Upper lobe of left lung (tissue), 6 donors: ENCODE data around the gene UBE2K. TPM values are rescaled to one million over a fixed set of nuclear protein-coding genes. Genes with fewer than 3 reads are reported as not detected.
"Not testable (repeated sequence)": the region's sequence is repeated elsewhere in the genome, so short reads cannot be mapped to it uniquely, and the experiment has no call there.

ENCODE experiments used
- ATAC-seq, 2 donors: fragments of 200-7000 bp; cut with Tn5 transposase; one replicate each; pipeline ENCODE4 v1.9.1; 2022; ENCODE audit warnings: mild to moderate bottlenecking in 2 of 2, moderate library complexity in 2 of 2; ENCODE audit not compliant: low FRiP score in 2 of 2
- DNase-seq, 2 donors: peaks; one replicate each; pipeline ENCODE4 v3.0.0-alpha.2; 2019 to 2020
- H3K27ac ChIP-seq, 4 donors: fragments of 200-600 bp; sonication (generic); one replicate each; pipeline ENCODE4 v1.5.1; 2016 to 2019
- H3K27me3 ChIP-seq, 4 donors: fragments of 200-600 bp; sonication (generic); one replicate each; pipeline ENCODE4 v1.5.1; 2017 to 2019
- H3K36me3 ChIP-seq, 4 donors: fragments of 200-600 bp; sonication (generic); one replicate each; pipeline ENCODE4 v1.5.1; 2016 to 2019
- H3K4me1 ChIP-seq, 4 donors: fragments of 200-600 bp; sonication (generic); one replicate each; pipeline ENCODE4 v1.5.1; 2018 to 2019
- H3K4me3 ChIP-seq, 4 donors: fragments of 200-600 bp; sonication (generic); one replicate each; pipeline ENCODE4 v1.5.1; 2017 to 2019; ENCODE audit warnings: mild to moderate bottlenecking in 2 of 4, moderate library complexity in 1 of 4
- H3K9me3 ChIP-seq, 4 donors: fragments of 200-600 bp; sonication (generic); one replicate each; pipeline ENCODE4 v1.5.1; 2018 to 2019
- CTCF ChIP-seq, 6 experiments: fragments of 450-650 bp in 4 of 6; fragments of 200-600 bp in 2 of 6; sonication (generic) in 2 of 6; IDR thresholded peaks; one replicate each; pipeline ENCODE4 v1.5.1; 2016 to 2019; ENCODE audit warnings: antibody characterized with exemption in 6 of 6
- EP300 ChIP-seq, 4 donors: sonication (generic); formaldehyde crosslinking; IDR thresholded peaks; one replicate each; pipeline ENCODE4 v1.5.1; 2017; ENCODE audit warnings: antibody characterized with exemption in 4 of 4, control low read depth in 2 of 4
- POLR2A ChIP-seq, 4 donors: fragments of 450-650 bp; IDR thresholded peaks; one replicate each; pipeline ENCODE4 v1.5.1; 2016 to 2017; ENCODE audit warnings: antibody characterized with exemption in 4 of 4, mild to moderate bottlenecking in 2 of 4
- POLR2AphosphoS5 ChIP-seq, 2 donors: sonication (generic); formaldehyde crosslinking; IDR thresholded peaks; one replicate each; pipeline ENCODE4 v1.5.1; 2017; ENCODE audit warnings: antibody characterized with exemption in 2 of 2
- WGBS, 2 donors: methylation state at CpG; one replicate each; pipeline ENCODE4 v1.1.5; 2017 to 2018; 5-methylcytosine and 5-hydroxymethylcytosine counted together
- total RNA-seq, 6 donors: library from RNA; depleted of rRNA in 4 of 6; stranded (reverse); fragments of >200 nt in 4 of 6; gene quantifications; one replicate each; pipeline versions ENCODE4 v1.1.0 to v1.2.1, GENCODE V29; 2016 to 2021
- donor health status: DM: no; HTN: no; CAD: no; lungs with moderate emphysema.
- donor health status: DM: no; HTN: yes; CAD: no; lungs with severe emphysema.

UBE2K gene
- total RNA-seq, 6 donors from 2014 or later, result 22.3 to 57.4 (median 34.4) TPM

- Histone ChIP-seq H3K4me3 (no peak overlapping the region), H3K4me1 (peaks cover 18 to 29% (median 24%) of the 10 kb centered on the region in 4 donors), H3K27me3 (no peaks in the 10 kb centered on the region), H3K9me3 (no peaks in the 10 kb centered on the region), H3K36me3 (peaks cover 0 to 10% (median 0%) of the 10 kb centered on the region in 4 donors), H3K27ac (no peak overlapping the region)
- no peak for TF ChIP-seq POLR2A (IDR thresholded peaks at IDR 0.05)
- no peak for TF ChIP-seq POLR2AphosphoS5 (IDR thresholded peaks at IDR 0.05)
- no peak for TF ChIP-seq CTCF (IDR thresholded peaks at IDR 0.05)
- no peak for TF ChIP-seq EP300 (IDR thresholded peaks at IDR 0.05)
- 88% methylated on average over 3 of the region's 3 CpGs for WGBS, 2 donors
- ATAC-seq (no peak), DNase-seq (no peak)
These were observed 17.9 kb downstream of the UBE2K start for GRCh38 chr4:39715788-39716187.

- no peak for TF ChIP-seq POLR2AphosphoS5 (IDR thresholded peaks at IDR 0.05)
- Histone ChIP-seq H3K4me1 (peaks cover 18 to 29% (median 24%) of the 10 kb centered on the region in 4 donors), H3K4me3 (no peak overlapping the region), H3K9me3 (no peaks in the 10 kb centered on the region), H3K36me3 (peaks cover 0 to 10% (median 0%) of the 10 kb centered on the region in 4 donors), H3K27ac (no peak overlapping the region), H3K27me3 (no peaks in the 10 kb centered on the region)
- WGBS, 2 donors, result 92 to 96% methylated on average over 11 of the region's 11 CpGs
- DNase-seq, result no peak
- no peak for ATAC-seq
These were observed 18.4 kb downstream of the UBE2K start for GRCh38 chr4:39716356-39716755.

- not testable (repeated sequence) for DNase-seq
These were observed 19.8 kb downstream of the UBE2K start for GRCh38 chr4:39717743-39718142.

GRCh38 chr4:39718366-39719323 lies 20.7 kb downstream of the UBE2K start:
- no peak for ATAC-seq

More at GRCh38 chr4:39717743-39718142, 19.8 kb downstream of the UBE2K start:
- ATAC-seq, H3K4me3 ChIP-seq, H3K27ac ChIP-seq, H3K27me3 ChIP-seq, H3K9me3 ChIP-seq, H3K36me3 ChIP-seq: not testable (repeated sequence)
- 68 to 96% methylated on average over 11 to 19 of the region's 19 CpGs for WGBS, 2 donors
- peaks cover 18 to 27% (median 22%) of the 10 kb centered on the region in 4 donors for H3K4me1 ChIP-seq

GRCh38 chr4:39719804-39720580 lies 22.1 kb downstream of the UBE2K start:
- Histone ChIP-seq H3K4me1 (peaks cover 11 to 27% (median 13%) of the 10 kb centered on the region in 4 donors), H3K9me3 (no peaks in the 10 kb centered on the region), H3K36me3 (peaks cover 0 to 10% (median 0%) of the 10 kb centered on the region in 4 donors), H3K27me3 (no peaks in the 10 kb centered on the region), H3K4me3 (no peak overlapping the region), H3K27ac (no peak overlapping the region)
- ATAC-seq, result no peak
- no peak for TF ChIP-seq CTCF (IDR thresholded peaks at IDR 0.05)
- TF ChIP-seq POLR2A (IDR thresholded peaks at IDR 0.05), result no peak
- TF ChIP-seq POLR2AphosphoS5 (IDR thresholded peaks at IDR 0.05), result no peak
- no peak for TF ChIP-seq EP300 (IDR thresholded peaks at IDR 0.05)
- DNase-seq, result no peak

More at GRCh38 chr4:39718366-39719323, 20.7 kb downstream of the UBE2K start:
- Histone ChIP-seq H3K4me3 (no peak overlapping the region), H3K36me3 (peaks cover 0 to 10% (median 0%) of the 10 kb centered on the region in 4 donors), H3K27me3 (no peaks in the 10 kb centered on the region), H3K9me3 (no peaks in the 10 kb centered on the region), H3K27ac (no peak overlapping the region), H3K4me1 (peaks cover 16 to 23% (median 19%) of the 10 kb centered on the region in 4 donors)
- TF ChIP-seq EP300 (IDR thresholded peaks at IDR 0.05), result no peak
- TF ChIP-seq POLR2AphosphoS5 (IDR thresholded peaks at IDR 0.05), result no peak
- no peak for TF ChIP-seq POLR2A (IDR thresholded peaks at IDR 0.05)
- no peak for TF ChIP-seq CTCF (IDR thresholded peaks at IDR 0.05)
- WGBS, 2 donors, result 81 to 90% methylated on average over 6 to 33 of the region's 33 CpGs
- peak in 1 of 2 donors; percentile 80 for DNase-seq

GRCh38 chr4:39721273-39721672 lies 23.3 kb downstream of the UBE2K start:
- WGBS, 2 donors, result 88 to 93% methylated on average over 6 of the region's 6 CpGs
- DNase-seq, result not testable (repeated sequence)

More at GRCh38 chr4:39721273-39721672, 23.3 kb downstream of the UBE2K start:
- peaks cover 11 to 28% (median 17%) of the 10 kb centered on the region in 4 donors for H3K4me1 ChIP-seq
- H3K4me3 ChIP-seq, ATAC-seq, H3K27ac ChIP-seq, H3K27me3 ChIP-seq, H3K9me3 ChIP-seq, H3K36me3 ChIP-seq: not testable (repeated sequence)
